K562 (cell line): ENCODE results near the gene CRELD2. TPM values are rescaled to one million over a fixed set of nuclear protein-coding genes. Genes with fewer than 3 reads are reported as not detected.

Source experiments
- BRD9 ChIP-seq: fragments of 450-650 bp; IDR thresholded peaks from 2 replicates; pipeline ENCODE4 v1.6.1; 2018; ENCODE audit warnings: low read depth; ENCODE audit not compliant: partially characterized antibody
- JUN ChIP-seq, 2 experiments: sonication (generic) in 1 of 2; formaldehyde crosslinking in 1 of 2; IDR thresholded peaks; 2 replicates each; pipeline versions ENCODE4 v1.6.1 to v1.8.0; 2012 to 2022; ENCODE audit warnings: borderline replicate concordance in 2 of 2, mild to moderate bottlenecking in 2 of 2, improper control_type of control experiment in 1 of 2, low read depth in 1 of 2, low read length in 1 of 2, missing genetic modification reagents in 1 of 2
- ZNF395 ChIP-seq: fragments of 200-800 bp; sonication (Bioruptor generic); IDR thresholded peaks from 2 replicates; pipeline ENCODE4 v1.6.1; 2017; ENCODE audit warnings: missing genetic modification characterization, missing compliant biosample characterization
- polyA plus RNA-seq, 8 experiments: library from polyadenylated mRNA; depleted of rRNA in 4 of 8; stranded (reverse) in 5 of 8; unstranded in 3 of 8; fragments of >200 nt; fragmentation: Nextera tagmentation in 2 of 8; fragmentation: Illumina TruSeq in 1 of 8; extraction: Ambion mirVana in 2 of 8; extraction: Trizol in 1 of 8; gene quantifications; 2 replicates each; pipeline versions ENCODE4 v1.2.1 to v1.2.3, GENCODE V29; 2011 to 2014; ENCODE audit warnings: inconsistent platforms in 1 of 8, missing spikeins in 1 of 8
- total RNA-seq, 7 experiments: library from RNA; depleted of rRNA in 6 of 7; stranded (reverse); fragments of >200 nt in 6 of 7; fragmentation: Illumina TruSeq in 2 of 7; extraction: Trizol in 2 of 7; gene quantifications; 2 replicates each; pipeline versions ENCODE4 v1.2.1 to v1.2.3, GENCODE V29; 2011 to 2021; ENCODE audit warnings: low replicate concordance in 1 of 7
- TF ChIP-seq, protein P1 (sequence below): fragments of 200-400 bp; formaldehyde crosslinking; IDR thresholded peaks from 2 replicates; pipeline ENCODE4 v1.6.1; 2017; ENCODE audit warnings: mild to moderate bottlenecking, low read depth, low read length, moderate library complexity

The CRELD2 gene
- total and polyA plus RNA-seq, 9 of the 15 experiments (the other 6 are each of a cell fraction or from before 2014, with no cell fraction given): 0.96 to 25.3 (median 8.8) TPM

GRCh38 chr22:49941507-49942316, 23.3 kb downstream of the CRELD2 start (continued):
- TF ChIP-seq, protein P1, sequence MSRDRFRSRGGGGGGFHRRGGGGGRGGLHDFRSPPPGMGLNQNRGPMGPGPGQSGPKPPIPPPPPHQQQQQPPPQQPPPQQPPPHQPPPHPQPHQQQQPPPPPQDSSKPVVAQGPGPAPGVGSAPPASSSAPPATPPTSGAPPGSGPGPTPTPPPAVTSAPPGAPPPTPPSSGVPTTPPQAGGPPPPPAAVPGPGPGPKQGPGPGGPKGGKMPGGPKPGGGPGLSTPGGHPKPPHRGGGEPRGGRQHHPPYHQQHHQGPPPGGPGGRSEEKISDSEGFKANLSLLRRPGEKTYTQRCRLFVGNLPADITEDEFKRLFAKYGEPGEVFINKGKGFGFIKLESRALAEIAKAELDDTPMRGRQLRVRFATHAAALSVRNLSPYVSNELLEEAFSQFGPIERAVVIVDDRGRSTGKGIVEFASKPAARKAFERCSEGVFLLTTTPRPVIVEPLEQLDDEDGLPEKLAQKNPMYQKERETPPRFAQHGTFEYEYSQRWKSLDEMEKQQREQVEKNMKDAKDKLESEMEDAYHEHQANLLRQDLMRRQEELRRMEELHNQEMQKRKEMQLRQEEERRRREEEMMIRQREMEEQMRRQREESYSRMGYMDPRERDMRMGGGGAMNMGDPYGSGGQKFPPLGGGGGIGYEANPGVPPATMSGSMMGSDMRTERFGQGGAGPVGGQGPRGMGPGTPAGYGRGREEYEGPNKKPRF: no peak
- no peak for TF ChIP-seq ZNF395 (CRISPR knock-in tag)
- TF ChIP-seq JUN (IDR thresholded peaks at IDR 0.05; ENCODE audit: borderline replicate concordance, low read depth, low read length): no peak
- no peak for TF ChIP-seq JUN (CRISPR knock-in tag; IDR thresholded peaks at IDR 0.05; ENCODE audit: borderline replicate concordance)
- TF ChIP-seq BRD9: no peak
